ENCODE data around the gene STXBP1.

STXBP1 gene

DNA sequence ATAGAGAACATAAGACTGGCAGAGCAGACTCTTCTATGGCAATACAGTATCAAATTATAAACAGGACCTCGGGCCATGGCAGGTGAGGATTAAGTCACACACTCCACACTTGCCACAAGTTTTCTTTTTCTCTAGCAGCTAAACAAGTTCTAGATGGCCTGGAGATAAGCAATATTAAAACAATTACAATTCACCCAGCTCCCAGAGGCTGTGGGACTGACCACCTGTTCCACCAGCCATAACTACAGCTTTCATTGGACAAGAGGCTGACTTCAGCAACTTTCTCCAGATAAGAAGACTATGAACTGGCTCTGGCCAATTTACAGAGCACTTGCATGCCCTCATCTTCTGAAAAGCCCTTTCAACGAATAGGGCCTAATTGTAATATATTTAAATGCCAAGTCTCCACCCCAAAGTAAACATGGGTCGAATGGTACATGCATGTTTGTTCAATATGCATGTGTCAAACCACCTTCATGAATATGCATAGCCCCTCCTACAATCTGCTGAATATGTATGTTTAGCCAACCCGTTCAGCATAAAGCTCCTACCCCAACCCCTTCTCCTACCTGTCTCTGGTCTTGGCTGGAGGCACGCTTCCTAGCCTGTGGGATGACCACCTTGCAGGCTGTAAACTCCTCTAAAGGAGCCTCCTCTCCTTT, 88.6 kb downstream of the STXBP1 start:
- Histone ChIP-seq H3K4me1 (ENCODE audit: control insufficient read depth in 2 of 2, insufficient read depth in 2 of 2, low read length in 2 of 2) (peaks cover 0 to 6% of the 10 kb centered on the region in 2 donors), H3K9ac (ENCODE audit: low read depth in 1 of 2, low read length in 2 of 2) (no peak overlapping the region), H3K9me3 (ENCODE audit: control insufficient read depth in 2 of 2, low read length in 2 of 2) (no peaks in the 10 kb centered on the region), H3K27ac (ENCODE audit: low read depth in 2 of 2, low read length in 2 of 2) (no peak overlapping the region), H3K27me3 (ENCODE audit: control insufficient read depth in 2 of 2, insufficient read depth in 2 of 2, low read length in 2 of 2) (no peaks in the 10 kb centered on the region), H3K4me3 (ENCODE audit: low read length in 2 of 2) (no peak overlapping the region), H3K36me3 (ENCODE audit: control insufficient read depth in 2 of 2, insufficient read depth in 2 of 2, low read length in 2 of 2) (no peaks in the 10 kb centered on the region)

- Histone ChIP-seq H3K4me1 (ENCODE audit: control insufficient read depth in 2 of 2, insufficient read depth in 2 of 2, low read length in 2 of 2) (peaks cover 0 to 13% of the 10 kb centered on the region in 2 donors), H3K36me3 (ENCODE audit: control insufficient read depth in 2 of 2, insufficient read depth in 2 of 2, low read length in 2 of 2) (no peaks in the 10 kb centered on the region), H3K9me3 (ENCODE audit: control insufficient read depth in 2 of 2, low read length in 2 of 2) (no peaks in the 10 kb centered on the region), H3K9ac (ENCODE audit: low read depth in 1 of 2, low read length in 2 of 2) (no peak overlapping the region), H3K27me3 (ENCODE audit: control insufficient read depth in 2 of 2, insufficient read depth in 2 of 2, low read length in 2 of 2) (no peaks in the 10 kb centered on the region), H3K27ac (ENCODE audit: low read depth in 2 of 2, low read length in 2 of 2) (no peak overlapping the region), H3K4me3 (ENCODE audit: low read length in 2 of 2) (no peak overlapping the region)
Observed at GRCh38 chr9:127703289-127703946, 91.3 kb downstream of the STXBP1 start.

DNA sequence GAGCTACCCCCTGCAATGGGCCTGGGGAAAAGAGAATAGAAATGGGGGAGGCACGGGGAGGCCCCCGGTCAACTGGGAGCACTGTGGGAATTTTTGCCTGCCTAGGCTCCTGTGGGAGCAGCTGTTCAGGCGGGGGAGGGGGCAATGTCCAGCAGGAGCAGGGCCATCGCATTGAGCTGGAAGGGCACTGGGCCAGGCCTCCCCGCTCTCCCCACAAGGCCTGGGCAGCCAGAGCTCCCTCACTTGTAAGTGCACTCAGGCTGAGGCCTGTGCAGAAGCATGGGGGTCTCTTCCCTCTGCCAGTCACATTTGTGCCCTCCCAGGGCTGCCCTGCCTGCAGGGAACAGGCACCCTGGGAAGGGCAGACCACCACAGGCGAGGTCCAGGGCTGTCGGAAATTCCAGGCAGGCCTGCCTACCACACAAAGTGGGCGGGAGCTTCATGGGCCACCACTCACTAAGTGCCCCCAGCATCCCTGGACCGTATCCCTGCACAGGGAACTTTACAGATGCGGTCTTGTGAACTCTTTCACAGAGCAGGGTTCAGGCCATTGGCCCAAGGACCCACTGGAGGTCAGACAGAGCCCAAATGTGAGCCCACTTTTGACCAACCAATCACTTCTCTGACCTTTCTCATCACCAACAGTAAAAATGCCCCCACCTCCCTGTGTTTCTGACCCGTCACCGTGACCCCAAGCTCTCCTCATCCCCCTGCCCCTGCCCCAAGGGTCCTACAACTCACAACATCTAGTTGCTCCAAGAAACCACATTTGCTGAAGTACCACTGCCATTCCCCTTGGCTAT, 93.7 kb downstream of the STXBP1 start:
- H3K36me3 ChIP-seq (ENCODE audit: control insufficient read depth in 2 of 2, insufficient read depth in 2 of 2, low read length in 2 of 2) = no peaks in the 10 kb centered on the region

GRCh38 chr9:127706836-127707241, 94.8 kb downstream of the STXBP1 start, which contains the start of gene CFAP157:
Gene CFAP157 (plus strand): TSS chr9:127706988. CDS start chr9:127707032, 44 bp downstream.
- Histone ChIP-seq H3K9ac (ENCODE audit: low read depth in 1 of 2, low read length in 2 of 2) (no peak within 1 kb of the TSS), H3K9me3 (ENCODE audit: control insufficient read depth in 2 of 2, low read length in 2 of 2) (no peaks in the 10 kb centered on the region), H3K27me3 (ENCODE audit: control insufficient read depth in 2 of 2, insufficient read depth in 2 of 2, low read length in 2 of 2) (no peaks in the 10 kb centered on the region), H3K4me1 (ENCODE audit: control insufficient read depth in 2 of 2, insufficient read depth in 2 of 2, low read length in 2 of 2) (peaks cover 0 to 7% of the 10 kb centered on the region in 2 donors), H3K27ac (ENCODE audit: low read depth in 2 of 2, low read length in 2 of 2) (no peak within 1 kb of the TSS), H3K36me3 (ENCODE audit: control insufficient read depth in 2 of 2, insufficient read depth in 2 of 2, low read length in 2 of 2) (no peaks in the 10 kb centered on the region), H3K4me3 (ENCODE audit: low read length in 2 of 2) (no peak within 1 kb of the TSS)

More for the DNA sequence above, 93.7 kb downstream of the STXBP1 start:
- H3K4me1 ChIP-seq (ENCODE audit: control insufficient read depth in 2 of 2, insufficient read depth in 2 of 2, low read length in 2 of 2) = peaks cover 0 to 7% of the 10 kb centered on the region in 2 donors
- H3K4me3 ChIP-seq (ENCODE audit: low read length in 2 of 2) = no peak overlapping the region
- no peaks in the 10 kb centered on the region for H3K27me3 ChIP-seq (ENCODE audit: control insufficient read depth in 2 of 2, insufficient read depth in 2 of 2, low read length in 2 of 2)
- no peaks in the 10 kb centered on the region for H3K9me3 ChIP-seq (ENCODE audit: control insufficient read depth in 2 of 2, low read length in 2 of 2)
- no peak overlapping the region for H3K9ac ChIP-seq (ENCODE audit: low read depth in 1 of 2, low read length in 2 of 2)
- no peak overlapping the region for H3K27ac ChIP-seq (ENCODE audit: low read depth in 2 of 2, low read length in 2 of 2)

DNA sequence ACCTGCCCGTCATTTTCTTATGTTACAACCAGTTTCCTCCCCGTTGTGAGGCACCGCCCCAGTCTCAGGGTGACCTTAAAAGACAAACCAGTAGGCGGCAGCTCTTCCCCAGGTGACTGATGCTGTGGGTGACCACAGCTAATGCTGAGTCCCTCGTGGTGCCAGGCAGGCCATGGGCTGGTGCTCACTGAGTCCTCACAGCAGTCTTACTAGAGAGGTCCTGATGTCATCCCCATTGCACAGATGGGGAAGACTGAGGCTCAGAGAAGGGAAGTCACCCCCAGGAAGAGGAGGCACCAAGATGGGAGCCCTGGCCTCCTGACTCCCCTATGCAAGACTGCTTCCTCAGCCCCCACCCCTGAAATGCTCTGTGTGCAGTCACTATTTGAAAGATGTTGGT, 95.7 kb downstream of the STXBP1 start:
- H3K4me3 ChIP-seq (ENCODE audit: low read length in 2 of 2) = no peak overlapping the region
- no peaks in the 10 kb centered on the region for H3K27me3 ChIP-seq (ENCODE audit: control insufficient read depth in 2 of 2, insufficient read depth in 2 of 2, low read length in 2 of 2)
- no peak overlapping the region for H3K27ac ChIP-seq (ENCODE audit: low read depth in 2 of 2, low read length in 2 of 2)
- no peaks in the 10 kb centered on the region for H3K9me3 ChIP-seq (ENCODE audit: control insufficient read depth in 2 of 2, low read length in 2 of 2)
- H3K9ac ChIP-seq (ENCODE audit: low read depth in 1 of 2, low read length in 2 of 2) = no peak overlapping the region
- peaks cover 0 to 7% of the 10 kb centered on the region in 2 donors for H3K4me1 ChIP-seq (ENCODE audit: control insufficient read depth in 2 of 2, insufficient read depth in 2 of 2, low read length in 2 of 2)
- H3K36me3 ChIP-seq (ENCODE audit: control insufficient read depth in 2 of 2, insufficient read depth in 2 of 2, low read length in 2 of 2) = no peaks in the 10 kb centered on the region

DNA sequence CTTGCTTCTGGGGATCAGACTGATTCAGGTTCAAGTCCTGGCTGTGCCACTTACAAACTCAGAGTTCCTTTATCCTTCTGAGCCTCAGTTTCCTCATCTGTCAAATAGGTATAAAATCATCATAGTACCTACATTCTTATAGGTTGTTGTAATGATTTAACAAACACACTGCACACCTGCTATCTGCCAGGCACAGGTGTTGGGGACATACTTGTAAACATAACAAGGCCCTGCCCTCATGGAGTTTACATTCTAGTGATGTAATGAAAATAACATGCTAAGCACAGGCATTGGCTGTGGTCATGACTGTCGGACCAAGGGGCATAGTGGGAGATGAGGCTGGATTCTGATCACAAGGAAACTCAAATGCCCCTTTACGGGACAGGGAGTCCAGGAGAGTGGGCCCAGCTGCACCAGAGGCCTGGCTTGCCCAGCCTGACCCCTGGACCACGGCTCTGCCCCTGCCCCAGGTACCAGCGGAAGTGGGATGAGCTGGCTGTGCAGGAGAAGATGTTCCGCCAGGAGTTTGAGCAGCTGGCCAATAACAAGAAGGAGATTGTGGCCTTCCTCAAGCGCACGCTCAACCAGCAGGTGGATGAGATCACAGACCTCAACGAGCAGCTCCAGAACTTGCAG, 97.0 kb downstream of the STXBP1 start:
- no peaks in the 10 kb centered on the region for H3K9me3 ChIP-seq (ENCODE audit: control insufficient read depth in 2 of 2, low read length in 2 of 2)
- no peak overlapping the region for H3K9ac ChIP-seq (ENCODE audit: low read depth in 1 of 2, low read length in 2 of 2)
- no peak overlapping the region for H3K27ac ChIP-seq (ENCODE audit: low read depth in 2 of 2, low read length in 2 of 2)
- peaks cover 0 to 7% of the 10 kb centered on the region in 2 donors for H3K4me1 ChIP-seq (ENCODE audit: control insufficient read depth in 2 of 2, insufficient read depth in 2 of 2, low read length in 2 of 2)
- H3K36me3 ChIP-seq (ENCODE audit: control insufficient read depth in 2 of 2, insufficient read depth in 2 of 2, low read length in 2 of 2) = no peaks in the 10 kb centered on the region
- no peak overlapping the region for H3K4me3 ChIP-seq (ENCODE audit: low read length in 2 of 2)
- no peaks in the 10 kb centered on the region for H3K27me3 ChIP-seq (ENCODE audit: control insufficient read depth in 2 of 2, insufficient read depth in 2 of 2, low read length in 2 of 2)

DNA sequence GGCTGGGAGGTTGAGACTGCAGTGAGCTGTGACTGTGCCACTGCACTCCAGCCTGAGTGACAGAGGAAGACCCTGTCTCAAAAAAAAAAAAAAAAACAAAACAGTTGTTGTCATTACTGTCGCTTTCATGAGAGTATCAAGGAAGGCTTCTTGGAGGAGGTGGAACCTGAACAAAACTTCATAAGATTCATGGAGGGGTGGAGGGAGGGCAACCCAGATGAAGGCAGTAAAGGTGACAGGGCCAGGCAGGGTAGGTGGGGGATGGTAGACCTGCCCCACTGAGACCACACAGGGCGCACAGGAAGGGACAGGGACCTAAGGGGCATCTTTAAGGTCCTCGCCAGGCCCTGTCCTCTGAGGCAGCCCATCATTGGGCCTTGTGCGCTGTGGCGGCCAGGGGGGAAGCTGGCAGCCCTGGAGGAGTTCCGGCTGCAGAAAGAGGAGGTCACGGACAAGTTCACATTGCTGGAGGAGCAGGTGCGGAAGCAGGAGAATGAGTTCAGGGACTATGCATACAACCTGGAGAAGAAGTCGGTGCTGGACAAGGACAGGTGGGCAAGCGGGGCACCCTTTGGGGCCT, 98.2 kb downstream of the STXBP1 start:
- H3K9me3 ChIP-seq (ENCODE audit: control insufficient read depth in 2 of 2, low read length in 2 of 2) = no peaks in the 10 kb centered on the region
- H3K4me1 ChIP-seq (ENCODE audit: control insufficient read depth in 2 of 2, insufficient read depth in 2 of 2, low read length in 2 of 2) = peaks cover 0 to 10% of the 10 kb centered on the region in 2 donors
- no peaks in the 10 kb centered on the region for H3K36me3 ChIP-seq (ENCODE audit: control insufficient read depth in 2 of 2, insufficient read depth in 2 of 2, low read length in 2 of 2)
- no peak overlapping the region for H3K27ac ChIP-seq (ENCODE audit: low read depth in 2 of 2, low read length in 2 of 2)
- no peak overlapping the region for H3K9ac ChIP-seq (ENCODE audit: low read depth in 1 of 2, low read length in 2 of 2)
- no peak overlapping the region for H3K4me3 ChIP-seq (ENCODE audit: low read length in 2 of 2)
- H3K27me3 ChIP-seq (ENCODE audit: control insufficient read depth in 2 of 2, insufficient read depth in 2 of 2, low read length in 2 of 2) = no peaks in the 10 kb centered on the region

DNA sequence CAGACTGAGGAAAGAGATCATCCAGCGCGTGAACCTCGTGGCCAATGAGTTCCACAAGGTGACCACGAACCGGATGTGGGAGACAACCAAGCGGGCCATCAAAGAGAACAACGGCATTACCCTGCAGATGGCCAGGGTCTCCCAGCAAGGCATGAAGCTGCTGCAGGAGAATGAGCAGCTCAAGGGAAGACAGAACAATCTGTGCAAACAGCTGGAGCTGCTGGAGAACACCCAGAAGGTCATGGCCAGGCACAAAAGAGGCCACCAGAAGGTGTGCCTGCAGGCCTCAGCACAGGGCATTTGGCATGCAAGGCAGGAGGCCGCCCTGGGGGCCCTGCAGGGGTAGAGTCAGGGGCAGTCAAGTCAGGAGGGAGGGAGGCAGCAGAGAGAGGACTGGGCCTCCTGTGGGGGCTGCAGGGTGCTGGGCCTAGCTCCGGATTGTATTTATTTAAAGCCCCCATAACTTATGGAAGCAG, 99.2 kb downstream of the STXBP1 start:
- H3K9ac ChIP-seq (ENCODE audit: low read depth in 1 of 2, low read length in 2 of 2) = no peak overlapping the region
- no peak overlapping the region for H3K27ac ChIP-seq (ENCODE audit: low read depth in 2 of 2, low read length in 2 of 2)
- H3K4me1 ChIP-seq (ENCODE audit: control insufficient read depth in 2 of 2, insufficient read depth in 2 of 2, low read length in 2 of 2) = peaks cover 4 to 14% of the 10 kb centered on the region in 2 donors
- no peaks in the 10 kb centered on the region for H3K9me3 ChIP-seq (ENCODE audit: control insufficient read depth in 2 of 2, low read length in 2 of 2)
- H3K27me3 ChIP-seq (ENCODE audit: control insufficient read depth in 2 of 2, insufficient read depth in 2 of 2, low read length in 2 of 2) = no peaks in the 10 kb centered on the region
- no peaks in the 10 kb centered on the region for H3K36me3 ChIP-seq (ENCODE audit: control insufficient read depth in 2 of 2, insufficient read depth in 2 of 2, low read length in 2 of 2)
- H3K4me3 ChIP-seq (ENCODE audit: low read length in 2 of 2) = no peak overlapping the region

- H3K27me3 ChIP-seq (ENCODE audit: control insufficient read depth in 2 of 2, insufficient read depth in 2 of 2, low read length in 2 of 2) = no peaks in the 10 kb centered on the region
- no peaks in the 10 kb centered on the region for H3K36me3 ChIP-seq (ENCODE audit: control insufficient read depth in 2 of 2, insufficient read depth in 2 of 2, low read length in 2 of 2)
- H3K9me3 ChIP-seq (ENCODE audit: control insufficient read depth in 2 of 2, low read length in 2 of 2) = no peaks in the 10 kb centered on the region
- H3K4me3 ChIP-seq (ENCODE audit: low read length in 2 of 2) = no peak overlapping the region
- H3K4me1 ChIP-seq (ENCODE audit: control insufficient read depth in 2 of 2, insufficient read depth in 2 of 2, low read length in 2 of 2) = peaks cover 6 to 16% of the 10 kb centered on the region in 2 donors
- no peak overlapping the region for H3K27ac ChIP-seq (ENCODE audit: low read depth in 2 of 2, low read length in 2 of 2)
- H3K9ac ChIP-seq (ENCODE audit: low read depth in 1 of 2, low read length in 2 of 2) = no peak overlapping the region
Observed at GRCh38 chr9:127711831-127712274, 99.8 kb downstream of the STXBP1 start.

Data from mucosa of rectum (tissue), 2 donors.